ENCODE measurements around the gene CPS1.
A peak's percentile ranks its signal among the peaks of the same experiment; 100 is the strongest.

Gene CPS1

GRCh38 chr2:210617318-210617717 lies 60.9 kb downstream of the CPS1 start:
- DNase-seq = no peak

- peak; percentile 34 for DNase-seq
These were observed 61.4 kb downstream of the CPS1 start for GRCh38 chr2:210617732-210618330.

- no peak for DNase-seq
These were observed 64.1 kb downstream of the CPS1 start for GRCh38 chr2:210620456-210620855.

- no peak for DNase-seq
These were observed 67.1 kb downstream of the CPS1 start for GRCh38 chr2:210623506-210623905.

DNA sequence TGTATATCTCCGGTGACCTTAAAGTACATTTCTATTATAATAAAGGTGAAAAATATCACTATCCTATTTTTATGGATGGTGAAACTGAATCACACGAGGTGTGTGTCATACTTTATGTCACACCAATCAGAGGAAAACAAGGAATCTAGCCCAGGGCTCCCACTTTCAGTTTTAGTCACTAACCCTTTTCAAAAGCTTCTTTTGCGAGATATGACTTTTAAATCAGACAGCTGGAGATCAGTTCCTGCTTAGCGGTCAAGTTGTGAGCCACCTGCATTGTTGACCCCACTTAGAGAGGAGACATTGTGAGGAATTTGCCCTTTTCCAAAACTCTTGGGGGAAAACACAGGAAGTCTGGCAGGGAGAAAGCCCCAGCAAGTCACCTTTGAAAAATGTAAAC lies 70.5 kb downstream of the CPS1 start:
- DNase-seq = no peak

DNA sequence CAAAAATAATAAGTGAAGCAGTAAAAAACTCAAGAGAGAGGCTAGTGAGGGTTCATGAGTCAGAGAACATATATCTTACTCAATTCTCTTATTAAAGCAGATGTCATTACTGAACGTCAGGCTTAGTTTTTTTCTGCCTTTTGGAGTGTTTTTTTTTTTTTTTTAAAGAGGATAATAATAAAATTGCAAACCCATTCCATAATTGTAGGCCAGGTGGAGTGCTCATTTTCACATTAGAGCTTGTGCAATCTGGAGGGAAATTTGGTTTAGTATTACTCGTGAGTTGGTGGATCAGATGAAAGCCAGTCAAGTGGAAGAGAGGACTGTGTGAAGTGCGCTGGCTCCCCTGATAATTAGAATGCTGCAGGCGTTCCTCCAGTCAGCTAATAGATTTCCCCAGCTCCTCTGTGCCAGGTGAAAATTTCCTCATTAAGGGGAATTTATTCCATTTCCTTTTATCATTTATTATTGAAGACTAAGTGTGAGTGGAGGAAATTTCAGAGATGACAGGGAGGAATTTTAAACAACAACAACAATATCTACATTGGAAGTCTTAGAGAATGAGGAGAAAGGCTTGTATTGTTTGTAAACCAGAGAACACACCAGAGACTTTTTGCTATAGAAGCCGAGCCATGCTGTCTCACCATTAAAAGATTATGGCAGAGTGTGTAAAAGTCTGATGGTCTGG lies 74.6 kb downstream of the CPS1 start:
- peak; percentile 26 for DNase-seq

DNA sequence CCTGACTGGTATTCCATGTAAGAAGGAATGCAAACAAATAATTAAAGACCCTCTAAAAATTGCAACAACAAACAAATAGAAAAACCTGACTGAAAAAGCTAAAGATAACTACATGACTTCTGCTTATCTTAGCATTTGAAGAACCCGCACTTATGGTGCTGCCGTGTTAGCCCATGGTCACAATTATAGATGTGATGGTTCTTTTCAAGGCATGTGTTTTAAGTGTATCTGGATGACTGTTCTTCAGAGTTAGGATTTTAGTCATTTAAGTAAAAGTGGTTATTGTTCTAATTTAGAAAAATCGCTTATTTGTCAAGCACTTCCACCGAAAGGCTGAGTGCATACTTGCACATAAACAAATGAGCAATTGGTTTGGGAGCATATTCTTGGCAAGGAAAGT lies 77.3 kb downstream of the CPS1 start:
- DNase-seq = no peak

DNA sequence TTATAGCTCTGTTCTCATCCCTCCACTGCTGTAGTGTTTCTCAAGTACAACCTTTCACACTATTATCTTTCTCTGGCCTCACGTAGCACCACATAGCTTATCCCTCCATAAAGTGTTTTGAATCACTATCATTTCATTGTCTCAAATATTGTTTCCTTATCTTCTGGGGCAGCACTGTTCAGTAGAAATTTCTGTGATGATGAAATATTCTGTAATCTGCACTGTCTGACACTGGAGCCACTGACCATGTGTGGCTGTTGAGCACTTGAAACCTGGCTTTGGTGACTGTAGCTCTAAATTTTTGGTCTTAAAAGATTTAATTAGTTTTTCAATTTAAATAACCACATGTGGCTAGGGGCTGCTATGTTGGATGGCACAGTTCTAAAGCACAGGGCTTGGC lies 78.9 kb downstream of the CPS1 start:
- no peak for DNase-seq

- DNase-seq = no peak
These were observed 85.9 kb downstream of the CPS1 start for GRCh38 chr2:210642333-210642732.

GRCh38 chr2:210647151-210647550 lies 90.8 kb downstream of the CPS1 start:
- no peak for DNase-seq

GRCh38 chr2:210654091-210654490 lies 97.7 kb downstream of the CPS1 start:
- no peak for DNase-seq

DNA sequence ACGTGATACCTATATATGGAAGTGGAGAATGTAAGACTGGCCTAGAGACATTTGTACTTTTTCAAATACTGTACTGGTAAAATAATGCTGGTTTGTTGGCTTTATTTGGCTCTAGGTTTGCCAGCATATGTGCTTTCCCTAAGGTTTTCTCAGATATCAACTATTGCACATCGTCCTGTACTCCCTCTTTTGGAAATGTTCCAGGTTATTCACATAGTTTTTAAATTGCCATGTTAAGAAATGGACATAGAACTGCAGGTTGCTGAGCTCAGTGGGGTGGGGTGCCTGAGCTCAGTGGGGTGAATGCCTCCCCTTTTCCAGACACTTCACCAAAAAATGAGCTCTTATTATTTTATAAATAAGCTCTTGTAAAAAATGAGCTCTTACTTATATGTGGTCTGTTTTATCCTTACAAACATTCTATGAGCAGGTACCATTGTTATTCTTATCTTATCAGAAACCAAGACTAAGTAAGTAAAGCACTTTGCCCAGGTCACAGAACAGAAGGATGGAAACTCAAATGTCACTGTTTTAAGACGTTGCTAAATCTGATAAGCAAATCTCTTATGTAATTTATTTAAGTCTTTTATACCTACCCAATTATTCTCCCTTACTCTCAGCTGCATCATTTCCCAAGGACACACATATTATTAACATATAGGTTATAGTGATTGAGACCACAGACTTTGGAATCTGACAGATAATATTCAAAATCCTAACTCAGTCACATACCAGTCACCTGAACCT lies 99.0 kb downstream of the CPS1 start:
- DNase-seq = no peak

- DNase-seq = no peak
These were observed 101.5 kb downstream of the CPS1 start for GRCh38 chr2:210657874-210658273.

DNA sequence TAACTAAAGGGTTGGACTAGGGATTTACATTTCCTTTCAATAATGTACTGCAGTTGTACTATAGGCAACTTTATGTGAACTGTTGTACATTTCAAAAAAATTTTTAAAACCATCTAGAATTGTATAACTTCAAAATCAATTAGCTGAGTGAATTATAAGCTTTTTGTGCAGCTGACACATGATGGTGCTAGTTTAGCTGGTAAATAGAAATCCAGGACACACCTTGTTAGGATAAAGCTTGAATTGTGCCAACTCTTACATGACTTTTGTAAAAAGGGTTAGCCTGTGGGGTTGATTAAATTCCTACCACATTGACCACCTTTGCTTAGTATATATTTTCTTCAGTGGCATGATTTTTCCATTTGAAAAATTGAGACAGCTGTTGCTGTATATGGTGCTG lies 104.4 kb downstream of the CPS1 start:
- no peak for DNase-seq

DNA sequence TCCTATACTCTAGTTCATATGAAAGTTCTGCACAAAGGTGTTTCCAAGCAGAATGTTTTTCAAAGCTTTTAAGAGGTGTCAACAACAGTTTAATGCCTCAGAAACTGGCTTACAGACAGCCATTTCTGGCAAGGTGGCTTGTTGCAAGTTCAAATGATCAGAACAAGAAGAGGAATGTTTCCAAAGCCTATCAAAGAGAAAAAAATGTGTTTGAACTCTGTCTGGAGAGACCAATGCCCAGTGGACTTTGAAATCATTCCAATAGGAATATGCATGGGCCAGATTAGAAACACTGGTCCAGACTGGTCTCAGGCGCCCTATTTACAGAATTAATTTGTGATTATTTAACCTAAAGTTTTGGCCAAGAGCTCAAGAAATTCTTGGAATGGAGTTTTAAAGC lies 106.2 kb downstream of the CPS1 start:
- DNase-seq = no peak

- DNase-seq = no peak
These were observed 107.3 kb downstream of the CPS1 start for GRCh38 chr2:210663631-210664089.

DNA sequence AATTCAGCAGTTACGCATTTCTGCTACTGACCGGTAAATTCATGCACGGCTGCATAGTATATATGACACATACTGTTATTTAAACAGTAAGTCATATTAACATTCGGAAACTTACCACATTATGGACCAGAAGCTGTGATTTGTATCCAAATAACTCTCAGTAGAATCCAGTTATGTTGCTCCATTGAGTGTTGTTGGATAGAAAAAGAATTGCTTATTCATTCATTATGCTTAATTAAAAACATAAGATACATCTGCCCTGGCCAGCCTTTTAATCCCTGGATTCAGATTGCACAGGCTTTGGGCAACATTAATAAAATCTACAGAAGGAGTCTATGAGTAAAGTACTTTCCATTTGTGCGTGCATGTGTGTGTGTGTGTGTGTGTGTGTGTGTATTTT lies 111.3 kb downstream of the CPS1 start:
- no peak for DNase-seq

DNA sequence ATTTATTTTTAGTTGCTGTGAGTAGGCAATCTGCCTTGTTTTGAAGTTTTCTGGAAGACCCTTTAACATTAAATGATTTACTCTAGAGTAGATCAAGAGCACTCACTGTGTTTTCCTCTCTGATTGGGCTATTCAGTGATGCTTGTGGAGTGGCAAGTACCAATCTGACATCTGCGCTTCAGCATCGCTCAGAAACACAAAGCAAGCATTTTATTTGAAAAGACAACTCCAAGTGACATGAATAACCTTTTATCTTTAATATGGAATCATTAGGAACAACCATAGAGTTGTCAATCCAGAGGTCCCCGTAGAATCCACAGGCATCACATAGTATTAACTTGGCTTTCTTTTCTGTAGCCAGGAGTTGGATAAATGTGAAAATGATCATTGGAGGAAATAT lies 114.7 kb downstream of the CPS1 start:
- no peak for DNase-seq

GRCh38 chr2:210673117-210673516 lies 116.7 kb downstream of the CPS1 start:
- no peak for DNase-seq

GRCh38 chr2:210676067-210676466 lies 119.7 kb downstream of the CPS1 start:
- DNase-seq = no peak

GRCh38 chr2:210681491-210681890 lies 125.1 kb downstream of the CPS1 start:
- peak; percentile 89 for DNase-seq

- no peak for DNase-seq
These were observed 130.0 kb downstream of the CPS1 start for GRCh38 chr2:210686401-210686800.

DNA sequence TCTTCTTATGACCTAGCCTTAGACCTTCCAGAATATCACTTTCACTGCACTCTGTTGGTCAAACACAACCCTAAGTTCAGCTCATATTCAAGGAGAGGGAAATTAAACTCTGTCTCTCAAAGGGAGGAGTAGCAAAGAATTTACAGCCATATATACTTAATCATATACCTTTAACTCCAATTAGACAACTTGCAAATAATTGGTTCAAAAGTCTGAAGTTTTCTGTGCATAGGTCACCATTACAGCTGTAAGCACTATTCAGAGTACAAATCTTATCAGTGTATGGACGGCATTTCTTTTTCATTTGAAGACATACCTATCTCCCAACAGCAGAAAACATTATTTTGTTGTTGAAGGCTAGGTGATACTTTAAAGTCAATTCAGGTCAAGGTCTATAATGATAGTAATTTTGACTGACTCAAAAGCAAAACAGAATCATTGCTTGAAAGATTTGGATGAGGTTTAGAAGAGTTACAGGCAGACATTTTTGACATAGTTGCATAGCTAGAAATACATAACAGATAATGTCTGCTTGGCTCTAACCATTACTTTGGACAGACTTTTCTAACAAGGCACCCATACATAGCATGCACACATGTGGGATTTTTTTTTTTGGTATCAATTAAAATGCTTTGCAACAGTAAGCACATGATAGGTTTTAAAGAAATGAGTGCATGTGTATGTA lies 131.5 kb downstream of the CPS1 start:
- no peak for DNase-seq

- DNase-seq = no peak
These were observed 151.5 kb downstream of the CPS1 start for GRCh38 chr2:210707900-210708299.

Data from NCI-H774 (cell line).